ENCODE measurements around the gene DNAH10.
A peak's percentile ranks its signal among the peaks of the same experiment; 100 is the strongest.

The DNAH10 gene

GRCh38 chr12:123973552-123974341 is 211.6 kb downstream of the DNAH10 start:
- peak overlapping the region; percentile 78 for H3K4me3 ChIP-seq (ENCODE audit: low read depth, low read length)
- DNase-seq (ENCODE audit: low read depth) = no peak

- H3K4me3 ChIP-seq (ENCODE audit: low read depth, low read length) = no peak overlapping the region
- no peak for DNase-seq (ENCODE audit: low read depth)
These were observed 214.2 kb downstream of the DNAH10 start for GRCh38 chr12:123976227-123976826.

GRCh38 chr12:123979566-123979965 is 217.5 kb downstream of the DNAH10 start:
- no peak overlapping the region for H3K4me3 ChIP-seq (ENCODE audit: low read depth, low read length)
- DNase-seq (ENCODE audit: low read depth) = no peak

- DNase-seq (ENCODE audit: low read depth) = no peak
- H3K4me3 ChIP-seq (ENCODE audit: low read depth, low read length) = no peak overlapping the region
These were observed 220.2 kb downstream of the DNAH10 start for GRCh38 chr12:123982269-123982668.

GRCh38 chr12:123983822-123984485 is 221.9 kb downstream of the DNAH10 start:
- no peak overlapping the region for H3K4me3 ChIP-seq (ENCODE audit: low read depth, low read length)
- DNase-seq (ENCODE audit: low read depth) = no peak

GRCh38 chr12:123984903-123985302 is 222.8 kb downstream of the DNAH10 start:
- no peak overlapping the region for H3K4me3 ChIP-seq (ENCODE audit: low read depth, low read length)
- DNase-seq (ENCODE audit: low read depth) = no peak
